GM21360 (cell line): ENCODE data around the gene RAB3GAP2.
A peak's percentile ranks its signal among the peaks of the same experiment; 100 is the strongest.
"Not testable (repeated sequence)": the region's sequence is repeated elsewhere in the genome, so short reads cannot be mapped to it uniquely, and the experiment has no call there.

ENCODE experiments used
- ATAC-seq: cut with Tn5 transposase; IDR thresholded peaks from one replicate; pipeline ENCODE4 v1.9.1; 2021; ENCODE audit warnings: mild to moderate bottlenecking, moderate library complexity; ENCODE audit not compliant: unreplicated experiment

The RAB3GAP2 gene

DNA sequence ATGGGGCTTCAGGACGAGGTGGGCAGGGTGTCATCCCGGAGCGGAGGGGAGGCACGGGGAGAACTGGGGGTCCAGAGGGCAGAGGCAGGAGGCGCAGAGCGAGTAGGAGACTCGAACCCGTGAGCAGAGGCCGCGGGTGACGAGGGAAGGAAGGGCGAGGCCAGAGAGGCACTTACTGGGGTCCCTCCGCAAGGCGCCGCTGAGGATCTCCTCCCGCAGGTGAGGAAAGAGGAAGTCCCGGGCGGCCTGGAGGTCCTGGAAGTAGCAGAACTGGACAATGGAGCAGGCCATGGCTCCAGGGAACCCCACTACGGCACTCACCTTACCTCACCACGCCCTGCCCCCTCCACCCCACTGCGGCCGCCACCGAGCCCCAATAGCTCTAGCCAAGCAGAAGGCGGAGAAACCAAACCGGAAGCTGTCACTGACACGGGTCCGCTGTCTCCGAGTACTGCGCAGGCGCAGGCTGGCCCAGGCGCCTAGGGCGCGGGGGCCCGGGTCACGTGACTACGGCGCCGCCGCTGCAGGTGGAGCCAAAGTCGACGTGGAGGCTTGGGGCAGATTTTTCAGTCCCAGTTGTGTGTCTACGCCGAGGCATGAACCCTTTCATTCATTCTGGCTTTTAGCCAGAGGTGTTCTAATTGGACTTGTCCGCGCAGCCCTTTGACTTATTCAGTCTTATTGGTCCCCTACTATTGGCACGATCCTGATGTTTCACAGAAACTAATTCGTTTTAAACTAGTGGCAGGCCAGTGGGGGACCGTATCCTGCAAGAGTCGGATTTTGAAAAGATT lies at the start of gene RAB3GAP2:
Gene RAB3GAP2, minus strand, starts transcription at position 407 of the 794 bp plus-strand sequence. Its CDS starts 116 bp downstream, at position 291.
- peak; percentile 98 for ATAC-seq

- ATAC-seq, result no peak
Measured at GRCh38 chr1:220321758-220322157, 49.5 kb upstream of the RAB3GAP2 start.

- ATAC-seq, result no peak
Measured at GRCh38 chr1:220320709-220321108, 48.5 kb upstream of the RAB3GAP2 start.

DNA sequence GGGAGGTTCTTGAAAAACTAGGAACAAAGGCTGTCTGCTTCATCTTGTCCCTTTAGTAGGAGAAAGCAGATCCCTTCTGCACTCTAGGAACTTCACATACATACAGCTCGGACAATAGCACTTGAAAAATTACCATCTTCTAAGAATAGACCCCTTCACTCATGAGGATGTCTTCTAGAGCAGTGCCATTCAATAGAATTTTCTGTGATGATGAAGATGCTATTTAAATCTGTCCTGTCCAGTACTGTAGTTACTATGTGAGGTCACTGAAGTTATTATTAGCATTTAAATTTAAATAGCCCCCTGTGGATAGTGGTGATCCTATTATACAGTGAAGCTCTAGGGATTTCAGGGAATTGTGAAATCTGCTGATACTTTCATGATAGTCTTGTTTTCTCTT lies 46.4 kb upstream of the RAB3GAP2 start:
- no peak for ATAC-seq

- no peak for ATAC-seq
Measured at GRCh38 chr1:220317161-220317560, 44.9 kb upstream of the RAB3GAP2 start.

- ATAC-seq, result no peak
Measured at GRCh38 chr1:220316305-220316704, 44.1 kb upstream of the RAB3GAP2 start.

GRCh38 chr1:220315070-220315839 lies 43.0 kb upstream of the RAB3GAP2 start:
- no peak for ATAC-seq

GRCh38 chr1:220313576-220313975 lies 41.3 kb upstream of the RAB3GAP2 start:
- ATAC-seq, result no peak

GRCh38 chr1:220310147-220310546 lies 37.9 kb upstream of the RAB3GAP2 start:
- not testable (repeated sequence) for ATAC-seq

DNA sequence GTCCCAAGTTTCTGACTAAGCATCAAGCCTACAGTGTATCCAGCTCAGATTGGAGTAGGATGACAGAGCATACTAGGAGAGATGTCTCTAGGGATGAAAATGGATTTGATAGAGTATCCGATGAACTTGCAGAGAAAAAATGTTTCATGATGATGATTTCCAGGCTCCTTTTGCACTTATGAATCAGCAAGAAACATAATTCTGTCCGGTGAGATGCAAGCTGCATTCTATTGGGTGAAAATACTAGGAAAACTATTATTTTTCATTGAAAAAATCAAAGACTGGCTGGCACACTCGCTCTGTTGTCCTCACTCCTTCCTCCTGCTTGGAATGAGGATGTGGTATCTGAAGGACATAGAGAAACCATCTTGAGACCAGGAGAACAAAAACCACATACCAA lies 35.4 kb upstream of the RAB3GAP2 start:
- no peak for ATAC-seq

DNA sequence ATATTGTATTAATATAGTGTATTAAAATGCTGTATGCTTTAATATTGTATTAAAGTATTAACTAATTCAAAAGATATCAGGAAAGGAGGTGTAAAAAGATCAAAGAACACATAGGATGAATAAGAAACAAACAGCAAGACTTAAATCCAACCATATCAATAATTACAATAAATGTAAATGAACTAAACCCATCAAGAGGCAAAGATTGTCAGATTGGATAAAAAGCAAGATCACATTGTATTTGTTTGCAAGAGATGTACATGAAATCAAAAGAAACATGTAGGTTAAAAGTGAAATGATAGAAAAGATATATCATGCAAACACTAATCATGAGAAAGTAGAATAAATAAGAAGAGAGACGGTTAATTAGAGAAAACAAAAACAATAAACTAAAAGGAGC lies 34.1 kb upstream of the RAB3GAP2 start:
- ATAC-seq, result no peak

GRCh38 chr1:220303871-220304270 lies 31.6 kb upstream of the RAB3GAP2 start:
- no peak for ATAC-seq

DNA sequence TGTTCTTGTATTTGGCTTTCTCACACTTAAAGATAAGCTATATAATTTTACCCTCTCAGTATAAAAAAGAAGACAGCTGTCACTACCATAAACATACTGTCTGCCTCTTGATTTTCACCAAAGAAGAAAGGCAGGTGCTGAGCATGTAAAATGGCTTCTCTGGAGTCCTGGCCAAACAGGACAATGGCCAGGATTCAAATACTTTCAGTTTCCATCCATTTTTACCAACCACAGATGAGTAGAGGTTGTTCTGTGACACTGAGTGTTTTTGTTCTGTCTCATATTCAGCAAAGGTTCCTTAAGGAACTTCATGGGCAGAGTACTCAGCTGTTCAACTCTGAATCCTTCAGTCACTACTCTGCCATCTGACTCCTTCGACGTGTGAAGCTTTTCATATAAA lies 29.4 kb upstream of the RAB3GAP2 start:
- ATAC-seq, result no peak

- ATAC-seq, result no peak
Measured at GRCh38 chr1:220300442-220301121, 28.3 kb upstream of the RAB3GAP2 start.

DNA sequence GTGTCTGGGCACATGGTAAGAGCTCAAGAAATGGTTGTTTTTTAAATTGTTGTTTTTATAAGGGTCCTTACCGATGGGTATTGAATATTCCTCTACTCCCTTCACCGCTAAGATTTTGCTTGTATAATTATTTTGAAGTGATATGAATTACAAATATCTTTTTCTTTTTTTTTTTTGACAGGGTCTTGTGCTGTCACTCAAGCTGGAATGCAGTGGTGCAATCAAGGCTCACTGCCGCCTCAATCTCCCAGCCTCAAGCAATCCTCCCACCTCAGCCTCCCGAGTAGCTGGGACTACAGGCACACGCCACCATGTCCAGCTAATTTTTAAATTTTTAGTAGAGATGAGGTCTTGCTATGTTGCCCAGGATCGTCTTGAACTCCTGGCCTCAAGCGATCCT lies 27.1 kb upstream of the RAB3GAP2 start:
- no peak for ATAC-seq

DNA sequence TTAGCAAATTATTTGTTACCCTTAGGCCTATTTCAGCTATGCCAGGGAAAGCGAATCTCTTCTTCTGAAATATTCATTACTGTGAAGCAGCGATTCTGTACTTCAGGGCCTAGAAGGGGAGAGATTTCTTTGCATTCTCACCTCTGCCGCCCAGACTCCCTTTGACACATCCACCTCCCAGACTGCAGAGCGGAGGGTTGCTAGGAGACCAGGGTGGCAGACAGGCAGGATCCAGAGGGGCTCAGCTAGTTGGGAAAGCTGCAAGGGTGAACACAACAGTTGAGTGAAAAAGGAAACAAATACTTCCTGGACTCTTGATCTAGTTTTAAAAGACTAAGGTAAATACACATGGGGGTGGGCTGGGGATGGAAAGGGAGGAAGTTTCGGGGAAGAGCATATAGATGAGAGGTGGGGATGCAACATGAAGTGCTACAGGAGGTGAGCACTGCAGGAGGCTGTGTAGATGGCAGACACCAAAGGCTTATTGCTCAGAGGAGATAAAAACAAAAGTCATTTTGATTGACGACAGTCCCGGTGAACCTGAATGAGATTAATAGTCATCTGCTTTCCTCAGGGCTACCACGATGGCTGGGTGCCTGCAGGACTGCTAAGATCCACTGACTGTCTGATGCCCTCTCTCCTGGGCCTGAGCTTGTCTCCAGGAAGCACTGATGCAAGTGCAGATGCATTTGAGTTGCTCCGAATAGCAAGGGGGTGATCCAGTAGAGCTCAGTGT lies 26.4 kb upstream of the RAB3GAP2 start:
- no peak for ATAC-seq

- ATAC-seq, result no peak
Measured at GRCh38 chr1:220296981-220297380, 24.7 kb upstream of the RAB3GAP2 start.

DNA sequence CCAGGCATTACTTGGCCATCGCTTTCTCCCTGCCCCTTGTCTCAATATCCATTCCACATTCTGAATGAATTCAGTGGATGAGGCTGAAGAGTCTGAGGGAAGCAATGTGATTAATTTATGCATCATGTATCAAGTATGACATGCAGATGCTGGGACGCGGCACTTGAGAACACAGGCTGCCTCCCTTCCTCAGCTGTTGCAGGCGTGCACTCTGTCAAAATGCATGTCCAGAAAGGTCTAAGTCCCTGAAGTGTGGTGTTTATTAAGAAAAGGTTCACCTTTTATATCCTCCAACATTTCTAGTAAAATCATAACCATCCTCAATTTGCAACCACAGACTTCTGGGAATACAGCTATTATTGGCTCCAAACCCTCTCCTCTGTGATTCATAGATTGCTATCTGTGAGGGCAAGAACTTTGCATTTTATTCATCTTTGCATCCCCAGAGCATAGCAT lies 22.6 kb upstream of the RAB3GAP2 start:
- ATAC-seq, result no peak

- ATAC-seq, result no peak
Measured at GRCh38 chr1:220291580-220291979, 19.3 kb upstream of the RAB3GAP2 start.

GRCh38 chr1:220290140-220290761 lies 18.0 kb upstream of the RAB3GAP2 start:
- ATAC-seq, result no peak
